ENCODE results near the gene MIB2.

- TF ChIP-seq, protein P1, sequence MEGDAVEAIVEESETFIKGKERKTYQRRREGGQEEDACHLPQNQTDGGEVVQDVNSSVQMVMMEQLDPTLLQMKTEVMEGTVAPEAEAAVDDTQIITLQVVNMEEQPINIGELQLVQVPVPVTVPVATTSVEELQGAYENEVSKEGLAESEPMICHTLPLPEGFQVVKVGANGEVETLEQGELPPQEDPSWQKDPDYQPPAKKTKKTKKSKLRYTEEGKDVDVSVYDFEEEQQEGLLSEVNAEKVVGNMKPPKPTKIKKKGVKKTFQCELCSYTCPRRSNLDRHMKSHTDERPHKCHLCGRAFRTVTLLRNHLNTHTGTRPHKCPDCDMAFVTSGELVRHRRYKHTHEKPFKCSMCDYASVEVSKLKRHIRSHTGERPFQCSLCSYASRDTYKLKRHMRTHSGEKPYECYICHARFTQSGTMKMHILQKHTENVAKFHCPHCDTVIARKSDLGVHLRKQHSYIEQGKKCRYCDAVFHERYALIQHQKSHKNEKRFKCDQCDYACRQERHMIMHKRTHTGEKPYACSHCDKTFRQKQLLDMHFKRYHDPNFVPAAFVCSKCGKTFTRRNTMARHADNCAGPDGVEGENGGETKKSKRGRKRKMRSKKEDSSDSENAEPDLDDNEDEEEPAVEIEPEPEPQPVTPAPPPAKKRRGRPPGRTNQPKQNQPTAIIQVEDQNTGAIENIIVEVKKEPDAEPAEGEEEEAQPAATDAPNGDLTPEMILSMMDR (IDR thresholded peaks at IDR 0.05) = no peak
- no peak for TF ChIP-seq POLR2AphosphoS5 (IDR thresholded peaks at IDR 0.05; ENCODE audit: low read depth, low read length)
- TF ChIP-seq, protein P2, sequence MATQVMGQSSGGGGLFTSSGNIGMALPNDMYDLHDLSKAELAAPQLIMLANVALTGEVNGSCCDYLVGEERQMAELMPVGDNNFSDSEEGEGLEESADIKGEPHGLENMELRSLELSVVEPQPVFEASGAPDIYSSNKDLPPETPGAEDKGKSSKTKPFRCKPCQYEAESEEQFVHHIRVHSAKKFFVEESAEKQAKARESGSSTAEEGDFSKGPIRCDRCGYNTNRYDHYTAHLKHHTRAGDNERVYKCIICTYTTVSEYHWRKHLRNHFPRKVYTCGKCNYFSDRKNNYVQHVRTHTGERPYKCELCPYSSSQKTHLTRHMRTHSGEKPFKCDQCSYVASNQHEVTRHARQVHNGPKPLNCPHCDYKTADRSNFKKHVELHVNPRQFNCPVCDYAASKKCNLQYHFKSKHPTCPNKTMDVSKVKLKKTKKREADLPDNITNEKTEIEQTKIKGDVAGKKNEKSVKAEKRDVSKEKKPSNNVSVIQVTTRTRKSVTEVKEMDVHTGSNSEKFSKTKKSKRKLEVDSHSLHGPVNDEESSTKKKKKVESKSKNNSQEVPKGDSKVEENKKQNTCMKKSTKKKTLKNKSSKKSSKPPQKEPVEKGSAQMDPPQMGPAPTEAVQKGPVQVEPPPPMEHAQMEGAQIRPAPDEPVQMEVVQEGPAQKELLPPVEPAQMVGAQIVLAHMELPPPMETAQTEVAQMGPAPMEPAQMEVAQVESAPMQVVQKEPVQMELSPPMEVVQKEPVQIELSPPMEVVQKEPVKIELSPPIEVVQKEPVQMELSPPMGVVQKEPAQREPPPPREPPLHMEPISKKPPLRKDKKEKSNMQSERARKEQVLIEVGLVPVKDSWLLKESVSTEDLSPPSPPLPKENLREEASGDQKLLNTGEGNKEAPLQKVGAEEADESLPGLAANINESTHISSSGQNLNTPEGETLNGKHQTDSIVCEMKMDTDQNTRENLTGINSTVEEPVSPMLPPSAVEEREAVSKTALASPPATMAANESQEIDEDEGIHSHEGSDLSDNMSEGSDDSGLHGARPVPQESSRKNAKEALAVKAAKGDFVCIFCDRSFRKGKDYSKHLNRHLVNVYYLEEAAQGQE (IDR thresholded peaks at IDR 0.05; ENCODE audit: insufficient read depth in 1 of 2, low read depth in 2 of 2, low read length in 1 of 2) = no peak
- no peak for TF ChIP-seq SIN3A (IDR thresholded peaks at IDR 0.05; ENCODE audit: borderline replicate concordance, insufficient read depth, low read depth, low read length)
- TF ChIP-seq TCF7L2 (IDR thresholded peaks at IDR 0.05; ENCODE audit: low read depth, low read length) = no peak
Measured at GRCh38 chr1:1664941-1665814, 49.9 kb downstream of the MIB2 start.
